ENCODE measurements around the gene LEPROT. TPM values are rescaled to one million over a fixed set of nuclear protein-coding genes. Genes with fewer than 3 reads are reported as not detected.
"Not testable (repeated sequence)": the region's sequence is repeated elsewhere in the genome, so short reads cannot be mapped to it uniquely, and the experiment has no call there.

The LEPROT gene
- total RNA-seq, 1 donor, result 59.5 TPM

DNA sequence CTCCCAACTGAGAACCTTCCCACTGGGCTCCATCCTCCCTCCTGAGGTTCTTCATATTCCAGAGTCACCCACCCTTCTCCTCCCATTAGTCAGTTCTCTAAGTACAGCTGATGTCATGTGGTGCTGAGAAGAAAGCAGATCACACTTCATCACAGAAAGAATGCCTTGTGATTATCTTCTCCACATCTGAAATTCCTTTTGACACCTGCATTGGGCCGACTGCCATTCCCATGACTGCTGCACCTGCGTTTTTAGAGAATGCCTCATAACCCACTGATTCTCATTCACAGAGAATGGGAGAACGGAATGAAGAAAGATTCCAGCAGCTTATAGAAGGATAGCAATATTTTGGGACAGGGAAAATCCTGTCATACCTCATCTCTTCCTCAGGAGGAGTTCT, 14.3 kb downstream of the LEPROT start:
- DNase-seq (ENCODE audit: low read depth in 2 of 3, low spot score in 2 of 3), result no peak

- DNase-seq (ENCODE audit: low read depth in 2 of 3, low spot score in 2 of 3), result no peak
Observed at GRCh38 chr1:65435987-65436386, 15.5 kb downstream of the LEPROT start.

DNA sequence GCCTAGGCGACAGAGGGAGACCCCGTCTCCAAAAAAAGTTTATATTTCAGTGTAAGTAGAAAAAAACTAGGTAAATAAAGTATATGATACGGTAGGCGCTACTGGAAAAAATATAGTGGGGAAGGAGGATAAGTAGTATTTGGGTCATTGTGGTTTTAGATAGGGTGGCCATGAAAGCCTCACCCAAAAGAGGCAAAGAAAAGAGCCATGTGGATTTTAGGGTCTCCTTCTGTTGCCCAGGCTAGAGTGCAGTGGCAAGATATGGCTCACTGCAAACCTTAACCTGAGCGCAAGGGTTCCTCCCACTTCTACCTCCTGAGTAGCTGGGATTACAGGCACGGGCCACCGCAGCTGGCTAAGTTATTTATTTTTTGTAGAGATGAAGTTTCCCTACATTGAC, 17.1 kb downstream of the LEPROT start:
- no peak for DNase-seq (ENCODE audit: low read depth in 2 of 3, low spot score in 2 of 3)

GRCh38 chr1:65440322-65440900, 19.9 kb downstream of the LEPROT start:
- no peak for DNase-seq (ENCODE audit: low read depth in 2 of 3, low spot score in 2 of 3)

- DNase-seq (ENCODE audit: low read depth in 2 of 3, low spot score in 2 of 3), result no peak
Observed at GRCh38 chr1:65440915-65441314, 20.4 kb downstream of the LEPROT start.

GRCh38 chr1:65441464-65441863, 21.0 kb downstream of the LEPROT start:
- DNase-seq (ENCODE audit: low read depth in 2 of 3, low spot score in 2 of 3), result no peak

DNA sequence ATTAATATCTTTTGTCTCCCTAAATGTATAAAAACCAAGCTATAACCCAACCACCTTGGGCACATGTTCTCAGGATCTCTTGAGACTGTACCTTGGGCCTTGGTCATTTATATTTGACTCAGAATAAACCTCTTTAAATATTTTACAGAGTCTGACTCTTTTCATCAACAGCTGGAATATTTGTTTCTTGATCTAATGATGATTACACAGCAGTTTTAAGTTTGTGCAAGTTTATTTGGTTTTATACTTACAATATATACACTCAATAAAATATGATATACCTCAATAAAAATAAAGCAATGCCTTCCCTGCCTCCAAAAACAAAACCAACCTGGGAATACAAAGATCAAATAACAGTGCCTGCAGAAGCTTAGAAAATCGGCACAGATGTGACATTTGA, 22.0 kb downstream of the LEPROT start:
- DNase-seq (ENCODE audit: low read depth in 2 of 3, low spot score in 2 of 3), result no peak

DNA sequence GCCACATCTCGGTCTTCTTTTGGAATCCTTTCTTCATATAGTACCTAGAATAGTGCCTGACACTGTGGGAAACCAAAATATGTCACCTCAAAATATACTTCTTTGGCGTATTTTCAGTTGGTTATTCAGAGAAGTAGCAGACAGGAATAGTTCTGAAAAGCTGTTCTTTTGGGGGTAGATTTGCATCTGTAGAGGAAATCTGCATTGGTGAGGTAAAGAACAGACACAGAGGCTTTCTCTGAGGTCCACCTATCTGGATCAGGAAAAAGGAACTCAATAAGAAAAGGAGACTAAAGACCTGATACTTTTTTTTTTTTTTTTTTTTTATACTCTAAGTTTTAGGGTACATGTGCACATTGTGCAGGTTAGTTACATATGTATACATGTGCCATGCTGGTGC, 23.2 kb downstream of the LEPROT start:
- no peak for DNase-seq (ENCODE audit: low read depth in 2 of 3, low spot score in 2 of 3)

DNA sequence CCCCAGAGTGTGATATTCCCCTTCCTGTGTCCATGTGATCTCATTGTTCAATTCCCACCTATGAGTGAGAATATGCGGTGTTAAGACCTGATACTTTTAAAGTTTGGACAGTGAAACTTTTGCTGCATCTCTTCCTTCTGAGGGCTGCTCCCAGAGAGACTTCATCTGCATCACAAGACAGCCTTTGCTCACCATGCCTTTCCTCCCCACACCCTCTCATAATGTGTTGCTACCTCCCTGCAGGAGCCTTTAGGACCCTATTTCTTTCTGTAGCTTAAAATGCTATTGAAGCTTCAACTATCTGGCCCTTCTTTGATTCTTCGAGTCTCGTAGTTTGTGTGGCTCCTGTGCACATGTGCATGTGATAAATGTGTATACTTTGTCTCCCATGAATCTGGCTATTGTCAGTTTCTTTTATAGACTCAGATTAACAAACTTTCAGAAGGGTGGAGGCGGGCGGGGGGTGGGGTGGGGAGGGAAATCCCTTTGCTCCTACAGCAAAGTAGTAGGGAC, 23.7 kb downstream of the LEPROT start:
- no peak for DNase-seq (ENCODE audit: low read depth in 2 of 3, low spot score in 2 of 3)

- DNase-seq (ENCODE audit: low read depth in 2 of 3, low spot score in 2 of 3), result no peak
Observed at GRCh38 chr1:65445837-65446236, 25.4 kb downstream of the LEPROT start.

- no peak for DNase-seq (ENCODE audit: low read depth in 2 of 3, low spot score in 2 of 3)
Observed at GRCh38 chr1:65449214-65449823, 28.9 kb downstream of the LEPROT start.

- not testable (repeated sequence) for DNase-seq (ENCODE audit: low read depth in 2 of 3, low spot score in 2 of 3)
Observed at GRCh38 chr1:65455678-65456077, 35.2 kb downstream of the LEPROT start.

- no peak for DNase-seq (ENCODE audit: low read depth in 2 of 3, low spot score in 2 of 3)
Observed at GRCh38 chr1:65456481-65456880, 36.0 kb downstream of the LEPROT start.

DNA sequence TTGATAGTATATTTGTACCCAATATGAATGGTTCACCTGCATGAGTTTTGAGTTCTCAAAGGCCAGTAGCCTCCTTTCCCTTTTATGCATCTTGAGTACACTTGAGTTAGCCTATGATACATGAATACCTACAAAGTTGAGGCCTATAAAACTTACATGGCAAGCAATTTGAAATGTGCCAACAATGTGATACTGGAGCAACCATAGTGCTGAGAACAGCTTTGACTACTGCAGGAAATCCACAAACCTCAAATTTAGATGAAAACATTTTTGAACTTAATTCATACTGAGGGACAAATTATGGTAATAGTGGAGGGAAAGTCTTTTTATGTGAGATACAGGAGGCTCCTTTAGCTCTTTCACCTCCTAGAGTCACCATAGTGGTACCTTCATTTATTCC, 37.4 kb downstream of the LEPROT start:
- peak in 1 of 3 donors; percentile 16 for DNase-seq (ENCODE audit: low read depth in 2 of 3, low spot score in 2 of 3)

DNA sequence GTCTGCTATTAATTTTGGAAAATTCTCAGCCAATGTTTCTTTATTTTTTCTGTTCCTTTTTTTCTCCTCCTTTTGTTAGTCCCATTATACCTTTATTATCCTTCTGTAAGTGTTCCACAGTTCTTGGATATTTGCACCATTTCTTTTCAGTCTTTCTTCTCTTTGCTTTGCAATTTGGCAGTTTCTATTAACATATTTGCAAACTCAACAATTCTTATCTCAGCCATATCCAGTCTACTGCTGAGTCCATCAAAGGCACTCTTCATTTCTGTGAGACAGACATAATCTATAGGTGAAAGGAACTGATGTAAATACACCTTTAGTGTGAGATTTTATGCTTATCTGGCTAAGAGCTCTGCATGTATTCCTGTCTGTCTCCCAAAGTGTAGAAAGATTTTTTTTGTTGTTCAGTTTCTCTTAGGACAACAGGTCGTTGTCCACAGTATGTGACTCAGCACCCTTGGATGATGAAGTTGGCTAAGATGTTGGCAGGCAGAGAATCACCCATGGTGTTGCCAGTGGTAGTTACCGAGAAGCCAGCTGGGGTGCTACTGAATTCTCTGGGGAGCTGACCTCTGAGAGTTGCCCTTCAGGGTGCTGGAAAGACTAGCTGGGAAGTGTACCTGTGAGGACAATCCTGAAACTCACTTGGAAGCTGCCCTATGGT, 38.4 kb downstream of the LEPROT start:
- no peak for DNase-seq (ENCODE audit: low read depth in 2 of 3, low spot score in 2 of 3)

- peak in 2 of 3 donors; percentile 26 to 58 for DNase-seq (ENCODE audit: low read depth in 2 of 3, low spot score in 2 of 3)
Observed at GRCh38 chr1:65459397-65459768, 38.9 kb downstream of the LEPROT start.

GRCh38 chr1:65465837-65466236, 45.4 kb downstream of the LEPROT start:
- not testable (repeated sequence) for DNase-seq (ENCODE audit: low read depth in 2 of 3, low spot score in 2 of 3)

DNA sequence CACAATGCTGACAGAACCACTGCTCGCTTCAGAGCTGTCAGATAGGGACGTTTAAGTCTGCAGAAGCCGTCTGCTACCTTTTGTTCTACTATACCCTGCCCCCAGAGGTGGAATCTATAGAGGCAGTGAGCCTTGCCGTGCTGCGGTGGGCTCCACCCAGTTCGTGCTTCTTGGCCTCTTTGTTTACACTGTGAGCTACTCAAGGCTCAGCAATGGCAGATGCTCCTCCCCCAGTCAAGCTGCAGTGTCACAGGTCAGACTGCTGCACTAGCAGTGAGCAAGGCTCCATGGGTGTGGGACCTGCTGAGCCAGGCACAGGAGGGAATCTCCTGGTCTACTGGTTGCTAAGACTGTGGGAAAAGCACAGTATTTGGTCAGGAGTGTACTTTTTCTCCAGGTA, 47.1 kb downstream of the LEPROT start:
- DNase-seq (ENCODE audit: low read depth in 2 of 3, low spot score in 2 of 3), result no peak

GRCh38 chr1:65469126-65469888, 48.8 kb downstream of the LEPROT start:
- no peak for DNase-seq (ENCODE audit: low read depth in 2 of 3, low spot score in 2 of 3)

DNA sequence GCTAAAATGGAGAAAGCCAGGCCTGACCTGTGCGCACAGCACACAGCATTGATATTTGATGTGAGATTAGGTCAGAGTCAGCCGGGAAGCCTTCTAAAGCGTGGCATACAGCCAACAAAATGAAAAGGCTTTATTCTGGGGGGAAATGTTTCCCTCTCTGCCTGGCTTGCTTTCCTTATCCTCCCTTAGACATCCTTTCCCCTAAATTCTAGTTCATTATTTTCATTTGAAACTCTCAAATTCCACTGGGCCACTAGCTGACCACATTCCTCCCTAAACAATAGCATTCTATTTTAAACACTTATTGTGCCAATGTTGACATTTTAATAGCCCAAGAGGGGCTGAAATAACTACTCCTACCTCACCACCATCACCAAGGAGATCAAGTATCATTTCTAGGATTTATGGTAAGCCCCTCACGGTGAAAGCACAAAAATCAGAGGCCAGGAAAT, 49.4 kb downstream of the LEPROT start:
- no peak for DNase-seq (ENCODE audit: low read depth in 2 of 3, low spot score in 2 of 3)

DNA sequence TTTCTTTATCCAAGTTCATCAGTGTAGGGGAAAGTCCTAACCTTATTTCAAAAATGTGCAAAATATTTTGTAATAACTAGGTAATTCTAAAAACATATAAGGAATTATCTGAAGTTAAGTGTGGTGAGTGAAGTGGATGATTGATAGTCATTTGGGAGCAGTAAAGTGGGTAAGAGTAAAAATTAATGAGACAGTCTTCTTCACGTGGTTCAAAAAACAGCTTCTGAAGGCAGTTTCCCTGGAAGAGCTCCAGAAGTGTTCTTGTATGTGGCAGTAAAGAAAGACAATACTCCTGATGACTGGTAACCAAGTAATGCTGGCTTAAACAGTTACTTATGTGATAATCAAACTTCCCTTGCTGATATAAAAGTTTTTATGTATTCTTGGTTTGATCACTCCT, 50.3 kb downstream of the LEPROT start:
- no peak for DNase-seq (ENCODE audit: low read depth in 2 of 3, low spot score in 2 of 3)
